DMS 273 treated with DMSO at 0.1 percent for 48 hours (cell line): Measurements from ENCODE around the gene POLRMT.
"Not testable (repeated sequence)": the region's sequence is repeated elsewhere in the genome, so short reads cannot be mapped to it uniquely, and the experiment has no call there.

ENCODE experiments used
- DNase-seq: peaks from one replicate; lab custom pipeline; 2025; lab: John Stamatoyannopoulos, UW

The POLRMT gene

DNA sequence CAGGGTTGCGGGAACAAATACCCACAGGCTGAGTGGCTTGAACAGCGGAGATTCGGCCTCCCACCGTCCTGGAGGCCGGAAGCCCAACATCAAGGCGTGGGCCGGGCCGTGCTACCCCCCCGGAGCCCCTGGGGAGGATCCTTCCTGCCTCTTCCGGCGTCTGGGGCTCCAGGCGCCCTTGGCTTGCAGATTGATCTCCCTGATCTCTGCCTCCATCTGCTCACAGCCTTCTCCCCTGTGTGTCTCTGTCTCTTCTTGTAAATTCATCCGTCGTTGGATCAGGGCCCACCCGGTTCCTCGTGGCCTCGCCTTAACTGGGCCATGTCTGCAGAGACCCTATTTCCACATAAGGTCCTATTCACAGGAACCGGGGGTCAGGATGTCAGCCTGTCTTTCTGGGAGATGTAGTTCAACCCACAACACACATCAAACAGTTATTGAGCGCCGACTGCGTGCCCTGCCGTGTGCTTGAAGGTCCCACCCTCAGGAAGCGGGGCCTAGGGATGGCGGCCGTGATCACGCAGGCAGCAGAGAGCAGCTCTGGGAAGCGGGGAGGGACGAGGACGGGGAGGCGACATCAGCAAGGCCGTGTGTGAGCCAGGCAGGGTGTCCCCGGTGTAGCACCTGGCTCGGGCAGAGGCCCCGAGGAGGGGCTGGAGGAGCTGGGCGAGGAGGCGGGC lies 22.4 kb downstream of the POLRMT start:
- peak; percentile 57 for DNase-seq

DNA sequence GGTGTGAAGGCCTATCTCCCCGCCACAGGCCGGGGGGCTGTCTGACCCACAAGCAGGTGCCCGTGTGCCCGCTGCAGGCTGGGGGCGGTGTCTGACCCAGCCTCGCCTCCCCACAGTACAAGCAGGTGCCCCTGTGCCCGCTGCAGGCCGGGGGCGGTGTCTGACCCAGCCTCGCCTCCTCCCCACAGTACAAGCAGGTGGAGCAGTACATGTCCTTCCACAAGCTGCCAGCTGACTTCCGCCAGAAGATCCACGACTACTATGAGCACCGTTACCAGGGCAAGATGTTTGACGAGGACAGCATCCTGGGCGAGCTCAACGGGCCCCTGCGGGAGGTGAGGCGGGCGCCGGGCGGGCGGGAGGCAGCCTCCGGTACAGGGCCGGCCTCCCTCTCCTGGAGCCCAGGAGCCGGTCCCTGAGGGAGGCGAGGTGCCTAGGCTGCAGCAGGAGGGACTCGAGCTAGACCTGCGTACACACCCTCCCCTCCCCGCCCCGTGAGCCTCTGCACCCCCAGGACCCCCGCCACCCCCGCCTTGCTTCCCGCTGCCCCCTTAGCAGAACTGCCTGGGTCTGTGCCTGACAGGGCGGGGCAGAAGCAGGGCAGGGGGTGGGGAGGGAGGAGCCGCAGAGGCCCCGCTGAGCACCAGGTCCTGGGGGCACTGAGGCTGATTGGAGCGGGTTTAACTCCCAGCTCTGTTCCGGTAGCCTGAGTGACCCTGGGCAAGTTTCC lies 23.1 kb downstream of the POLRMT start:
- no peak for DNase-seq

DNA sequence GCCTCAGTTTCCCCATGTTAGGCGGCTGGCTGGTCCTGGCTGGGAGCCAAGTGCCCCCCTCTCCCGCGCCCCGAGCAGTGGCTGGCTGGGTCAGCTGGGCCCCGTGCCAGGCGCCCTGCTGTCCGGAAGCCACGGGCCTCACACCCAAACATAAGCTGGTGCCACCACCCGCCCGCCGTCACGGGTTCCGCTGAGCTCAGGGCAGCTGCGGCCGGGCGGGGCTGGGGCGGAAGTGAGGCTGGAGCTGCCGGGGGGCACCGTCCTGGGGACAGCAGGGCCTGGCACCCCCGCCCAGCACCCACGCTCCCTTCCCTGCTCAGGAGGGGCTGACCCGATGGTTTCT lies 24.4 kb downstream of the POLRMT start:
- DNase-seq = no peak

DNA sequence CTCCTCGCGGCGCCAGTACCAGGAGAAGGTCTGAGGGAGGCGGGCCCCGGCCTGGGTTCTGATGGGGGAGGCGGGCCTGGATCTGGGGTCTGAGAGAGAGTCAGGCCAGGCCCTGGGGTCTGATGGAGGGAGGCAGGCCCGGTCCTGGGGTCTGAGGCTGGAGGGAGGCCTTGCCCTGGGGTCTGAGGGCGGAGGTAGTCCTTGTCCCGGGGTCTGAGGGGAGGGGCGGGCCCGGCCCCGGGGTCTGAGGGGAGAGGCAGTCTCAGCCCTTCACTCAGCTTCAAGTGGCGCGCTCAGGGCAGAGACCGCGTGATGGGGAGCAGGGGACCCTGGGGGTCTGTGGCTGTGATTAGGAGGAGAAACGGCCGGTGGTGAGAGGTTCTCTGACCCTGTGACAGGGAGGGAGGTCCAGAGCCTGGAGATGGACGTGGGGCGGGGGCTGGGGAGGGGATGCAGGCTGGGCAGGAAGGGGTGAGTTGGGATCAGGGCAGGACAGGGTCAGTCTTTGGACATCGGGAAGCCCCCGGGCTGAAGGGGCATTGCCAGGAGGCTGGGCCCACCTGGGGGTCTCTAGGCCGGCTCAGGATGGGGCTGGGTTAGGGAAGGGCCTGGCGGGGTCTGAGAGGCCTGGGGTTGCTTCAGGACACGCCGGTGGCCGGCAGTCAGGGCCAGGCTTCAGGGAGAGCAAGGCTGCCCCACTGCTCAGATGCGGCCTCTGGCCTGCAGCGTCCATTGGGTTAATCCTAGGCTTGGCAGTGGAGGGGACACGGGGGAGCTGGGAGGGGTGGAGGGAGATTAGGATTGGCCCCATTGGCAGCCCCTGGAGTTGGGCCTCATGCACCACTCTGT lies 25.0 kb downstream of the POLRMT start:
- DNase-seq = no peak

DNA sequence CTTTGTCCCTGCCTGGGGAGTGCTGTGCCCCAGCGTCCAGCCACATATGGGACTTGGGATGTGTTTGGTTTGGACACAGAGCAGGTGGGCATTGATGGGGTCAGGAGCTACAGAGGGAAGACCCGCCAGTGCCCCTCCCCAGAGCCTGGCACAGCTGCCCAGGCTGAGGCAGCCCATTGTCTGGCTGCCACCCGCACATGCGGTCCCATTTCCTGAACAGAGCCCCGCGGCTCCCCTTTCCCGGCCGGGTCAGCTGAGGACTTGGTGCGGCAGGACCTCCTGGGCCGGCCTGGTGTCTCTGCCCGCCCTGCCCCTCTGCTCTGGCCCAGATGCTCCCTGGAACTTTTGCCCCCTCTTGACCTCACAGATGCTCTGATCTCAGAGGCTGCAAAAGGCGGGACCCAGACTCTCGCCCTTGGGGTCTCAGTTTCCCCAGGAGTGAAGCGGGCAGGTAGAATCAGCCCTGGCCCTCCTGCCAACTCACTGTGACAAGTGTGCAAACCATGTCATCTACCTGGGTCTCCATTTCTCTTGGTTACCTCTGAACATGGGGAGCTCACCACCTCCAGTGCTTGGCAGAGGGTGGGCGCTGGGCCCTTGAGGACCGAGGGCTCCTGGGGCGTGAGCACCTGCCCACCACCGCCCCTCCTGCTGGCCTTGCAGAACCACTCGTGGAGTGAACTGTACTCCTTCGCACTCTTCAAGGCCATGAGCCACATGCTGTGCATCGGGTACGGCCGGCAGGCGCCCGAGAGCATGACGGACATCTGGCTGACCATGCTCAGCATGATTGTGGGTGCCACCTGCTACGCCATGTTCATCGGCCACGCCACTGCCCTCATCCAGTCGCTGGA lies 25.8 kb downstream of the POLRMT start:
- DNase-seq = no peak

DNA sequence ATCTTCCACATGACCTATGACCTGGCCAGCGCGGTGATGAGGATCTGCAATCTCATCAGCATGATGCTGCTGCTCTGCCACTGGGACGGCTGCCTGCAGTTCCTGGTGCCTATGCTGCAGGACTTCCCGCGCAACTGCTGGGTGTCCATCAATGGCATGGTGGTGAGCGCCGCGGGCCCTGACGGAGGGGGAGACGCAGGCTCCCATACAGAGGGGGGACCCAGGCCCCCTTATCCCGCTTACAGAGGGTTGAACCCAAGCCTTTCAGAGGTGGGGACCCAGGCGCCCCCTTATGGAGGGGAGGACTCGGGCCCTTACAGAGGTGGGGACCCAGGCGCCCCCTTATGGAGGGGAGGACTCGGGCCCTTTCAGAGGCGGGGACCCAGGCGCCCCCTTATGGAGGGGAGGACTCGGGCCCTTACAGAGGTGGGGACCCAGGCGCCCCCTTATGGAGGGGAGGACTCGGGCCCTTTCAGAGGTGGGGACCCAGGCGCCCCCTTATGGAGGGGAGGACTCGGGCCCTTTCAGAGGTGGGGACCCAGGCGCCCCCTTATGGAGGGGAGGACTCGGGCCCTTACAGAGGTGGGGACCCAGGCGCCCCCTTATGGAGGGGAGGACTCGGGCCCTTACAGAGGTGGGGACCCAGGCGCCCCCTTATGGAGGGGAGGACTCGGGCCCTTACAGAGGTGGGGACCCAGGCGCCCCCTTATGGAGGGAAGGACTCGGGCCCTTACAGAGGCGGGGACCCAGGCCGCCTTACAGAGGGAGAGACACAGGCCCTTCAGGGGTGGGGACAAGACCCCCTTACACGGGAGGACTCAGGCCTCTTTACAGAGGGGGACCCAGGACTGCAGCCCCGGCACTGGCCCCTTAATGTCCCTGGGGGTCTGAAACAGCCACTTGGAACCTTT lies 28.0 kb downstream of the POLRMT start:
- not testable (repeated sequence) for DNase-seq

DNA sequence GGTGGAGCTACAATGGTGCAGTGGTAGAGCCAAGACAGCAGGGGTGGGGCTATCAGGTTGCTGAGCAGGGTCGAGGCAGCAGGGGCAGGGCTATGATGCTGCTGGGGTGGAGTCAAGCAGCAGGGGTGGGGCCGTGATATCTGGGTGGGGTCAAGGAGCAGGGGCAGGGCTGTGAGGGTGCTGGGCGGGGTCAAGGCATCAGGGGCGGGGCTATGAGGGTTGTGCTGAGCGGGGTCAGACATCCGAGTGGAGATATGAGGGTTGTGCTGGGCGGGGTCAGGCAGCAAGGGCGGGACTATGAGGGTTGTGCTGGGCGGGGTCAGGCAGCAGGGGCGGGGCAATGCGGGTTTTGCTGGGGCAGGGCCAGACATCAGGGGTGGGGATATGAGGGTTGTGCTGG lies 29.0 kb downstream of the POLRMT start:
- no peak for DNase-seq

DNA sequence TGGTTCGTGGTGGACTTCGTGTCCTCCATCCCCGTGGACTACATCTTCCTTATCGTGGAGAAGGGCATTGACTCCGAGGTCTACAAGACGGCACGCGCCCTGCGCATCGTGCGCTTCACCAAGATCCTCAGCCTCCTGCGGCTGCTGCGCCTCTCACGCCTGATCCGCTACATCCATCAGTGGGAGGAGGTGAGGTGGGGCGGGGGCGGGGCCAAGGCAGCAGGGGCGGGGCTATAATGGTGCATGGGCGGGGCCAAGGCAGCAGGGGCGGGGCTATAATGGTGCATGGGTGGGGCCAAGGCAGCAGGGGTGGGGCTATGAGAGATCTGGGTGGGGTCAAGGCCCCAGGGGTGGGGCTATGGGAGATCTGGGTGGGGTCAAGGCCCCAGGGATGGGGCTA lies 29.6 kb downstream of the POLRMT start:
- DNase-seq = not testable (repeated sequence)

DNA sequence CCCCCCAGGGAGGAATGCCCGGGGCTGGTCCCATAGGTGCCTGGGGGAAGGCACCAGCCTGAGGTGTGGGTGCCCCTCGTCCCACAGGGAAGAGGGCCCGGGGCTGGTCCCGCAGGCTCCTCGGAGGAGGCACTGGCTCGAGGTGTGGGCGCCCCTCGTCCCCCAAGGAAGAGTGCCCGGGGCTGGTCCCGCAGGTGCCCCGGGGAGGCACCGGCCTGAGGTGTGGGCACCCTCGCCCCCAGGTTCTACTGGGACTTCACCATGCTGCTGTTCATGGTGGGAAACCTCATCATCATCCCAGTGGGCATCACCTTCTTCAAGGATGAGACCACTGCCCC lies 30.1 kb downstream of the POLRMT start:
- not testable (repeated sequence) for DNase-seq

DNA sequence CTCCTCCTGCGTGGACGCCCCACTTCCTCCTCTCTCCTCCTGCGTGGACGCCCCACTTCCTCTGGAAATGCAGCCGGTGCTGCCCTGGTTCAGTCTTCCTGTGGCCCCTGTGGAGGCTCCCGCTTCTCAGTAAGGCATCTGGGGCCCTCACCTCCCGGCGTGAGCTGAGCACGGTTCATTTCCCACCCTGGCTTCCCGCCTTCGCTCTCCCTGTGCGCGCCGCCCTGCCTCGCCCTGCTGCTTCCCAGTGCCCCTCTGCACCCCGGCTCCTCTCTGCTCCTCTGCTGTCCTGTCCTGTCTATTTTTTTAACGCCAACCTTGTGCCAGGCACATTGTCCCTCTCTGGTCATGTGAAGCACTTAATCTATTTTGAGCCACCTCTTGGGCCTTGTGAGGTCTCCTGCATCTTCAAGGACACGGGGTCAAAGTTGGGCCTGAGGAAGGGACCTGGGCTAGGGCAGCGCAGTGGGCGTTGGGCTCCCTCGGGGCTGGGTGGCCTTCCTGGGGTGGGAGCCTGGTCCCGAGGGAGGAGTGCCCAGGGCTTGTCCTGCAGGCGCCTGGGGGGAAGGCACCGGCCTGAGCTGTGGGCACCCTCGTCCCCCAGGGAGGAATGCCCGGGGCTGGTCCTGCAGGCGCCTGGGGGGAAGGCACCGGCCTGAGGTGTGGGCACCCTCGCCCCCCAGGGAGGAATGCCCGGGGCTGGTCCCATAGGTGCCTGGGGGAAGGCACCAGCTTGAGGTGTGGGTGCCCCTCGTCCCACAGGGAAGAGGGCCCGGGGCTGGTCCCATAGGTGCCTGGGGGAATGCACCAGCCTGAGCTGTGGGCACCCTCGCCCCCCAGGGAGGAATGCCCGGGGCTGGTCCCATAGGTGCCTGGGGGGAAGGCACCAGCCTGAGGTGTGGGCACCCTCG lies 30.7 kb downstream of the POLRMT start:
- no peak for DNase-seq

DNA sequence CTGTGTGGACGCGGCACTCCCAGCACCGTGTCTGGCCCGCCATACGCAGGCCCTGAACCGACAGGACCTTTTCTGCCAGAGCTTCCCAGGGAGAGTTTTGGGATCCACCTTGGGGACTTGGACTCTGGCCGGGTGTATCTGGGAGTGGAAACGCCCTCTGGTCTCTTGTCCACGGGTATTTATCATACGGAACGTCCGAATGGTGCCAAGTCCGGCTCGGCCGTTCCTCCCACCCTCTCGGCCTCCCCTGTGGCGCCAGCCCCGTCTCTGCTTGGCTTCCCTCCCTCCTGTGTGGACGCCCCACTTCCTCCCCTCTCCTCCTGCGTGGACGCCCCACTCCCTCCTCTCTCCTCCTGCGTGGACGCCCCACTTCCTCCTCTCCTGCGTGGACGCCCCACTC lies 31.5 kb downstream of the POLRMT start:
- DNase-seq = no peak

DNA sequence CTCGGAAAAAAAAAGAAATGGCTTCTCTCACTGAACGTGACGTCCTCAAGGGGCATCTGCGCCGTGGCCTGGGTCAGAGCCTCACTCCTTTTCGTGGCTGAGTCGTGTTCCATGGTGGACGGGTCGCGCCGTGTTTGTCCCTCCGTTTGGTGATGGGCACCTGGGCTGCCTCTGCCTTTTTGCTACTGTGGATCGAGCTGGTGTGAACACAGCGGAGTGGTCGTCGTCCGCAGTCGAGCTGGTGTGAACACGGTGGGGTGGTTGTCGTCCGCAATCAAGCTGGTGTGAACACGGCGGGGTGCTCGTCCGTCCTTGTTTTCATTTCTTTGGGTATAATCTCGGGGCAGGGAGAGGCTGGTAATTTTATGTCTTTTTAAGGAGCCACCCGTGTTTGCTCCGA lies 32.0 kb downstream of the POLRMT start:
- no peak for DNase-seq

DNA sequence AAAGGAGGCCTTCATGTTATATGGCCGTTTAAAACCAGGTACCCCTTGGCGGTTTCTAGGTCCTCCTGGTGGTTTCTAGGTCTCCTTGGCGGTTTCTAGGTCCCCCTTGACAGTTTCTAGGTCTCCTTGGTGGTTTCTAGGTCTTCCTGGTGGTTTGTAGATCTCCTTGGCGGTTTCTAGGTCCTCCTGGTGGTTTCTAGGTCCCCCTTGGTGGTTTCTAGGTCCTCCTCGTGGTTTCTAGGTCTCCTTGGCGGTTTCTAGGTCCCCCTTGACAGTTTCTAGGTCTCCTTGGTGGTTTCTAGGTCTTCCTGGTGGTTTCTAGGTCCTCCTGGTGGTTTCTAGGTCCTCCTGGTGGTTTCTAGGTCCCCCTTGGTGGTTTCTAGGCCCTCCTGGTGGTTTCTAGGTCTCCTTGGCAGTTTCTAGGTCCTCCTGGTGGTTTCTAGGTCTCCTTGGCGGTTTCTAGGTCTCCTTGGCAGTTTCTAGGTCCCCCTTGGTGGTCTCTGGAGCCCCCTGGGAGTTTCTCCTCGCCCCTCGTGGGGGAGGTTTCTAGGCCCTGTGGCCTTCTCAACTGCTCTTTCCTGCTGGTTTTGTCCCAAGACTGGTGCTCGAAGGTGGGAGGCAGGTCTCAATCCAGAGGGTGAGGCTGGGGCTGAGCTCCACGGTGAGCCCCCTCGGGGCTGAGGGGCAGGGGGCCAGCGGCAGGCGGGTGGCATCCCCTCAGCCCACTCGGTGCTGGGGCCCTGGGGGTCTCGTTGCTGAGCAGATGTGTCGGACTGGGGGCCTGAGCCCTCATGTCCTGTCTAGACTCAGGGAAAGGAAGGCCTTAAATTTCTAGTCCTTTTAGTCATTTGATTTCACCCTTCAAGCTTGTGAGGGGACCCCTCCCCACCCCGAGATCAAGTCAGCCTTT lies 35.7 kb downstream of the POLRMT start:
- no peak for DNase-seq

DNA sequence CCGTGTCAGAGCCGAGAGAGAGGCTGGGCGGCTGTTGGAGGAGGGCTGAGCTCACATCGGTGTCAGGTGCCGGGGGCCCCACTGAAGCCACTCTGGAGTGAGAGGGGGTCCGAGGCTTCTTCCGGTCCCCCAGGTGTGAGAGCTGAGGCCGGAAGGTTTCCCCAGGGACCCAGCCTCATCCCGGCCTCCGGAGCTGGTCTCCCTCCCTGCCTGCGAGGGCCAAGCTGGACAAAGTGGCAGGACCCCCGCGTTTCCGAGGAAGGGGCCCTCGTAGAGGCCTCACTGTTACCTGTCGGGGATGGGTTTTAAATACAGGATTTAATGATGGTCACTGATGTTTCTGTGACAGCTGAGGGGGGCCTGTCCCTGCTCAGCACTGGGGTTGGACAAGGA lies 37.1 kb downstream of the POLRMT start:
- no peak for DNase-seq

DNA sequence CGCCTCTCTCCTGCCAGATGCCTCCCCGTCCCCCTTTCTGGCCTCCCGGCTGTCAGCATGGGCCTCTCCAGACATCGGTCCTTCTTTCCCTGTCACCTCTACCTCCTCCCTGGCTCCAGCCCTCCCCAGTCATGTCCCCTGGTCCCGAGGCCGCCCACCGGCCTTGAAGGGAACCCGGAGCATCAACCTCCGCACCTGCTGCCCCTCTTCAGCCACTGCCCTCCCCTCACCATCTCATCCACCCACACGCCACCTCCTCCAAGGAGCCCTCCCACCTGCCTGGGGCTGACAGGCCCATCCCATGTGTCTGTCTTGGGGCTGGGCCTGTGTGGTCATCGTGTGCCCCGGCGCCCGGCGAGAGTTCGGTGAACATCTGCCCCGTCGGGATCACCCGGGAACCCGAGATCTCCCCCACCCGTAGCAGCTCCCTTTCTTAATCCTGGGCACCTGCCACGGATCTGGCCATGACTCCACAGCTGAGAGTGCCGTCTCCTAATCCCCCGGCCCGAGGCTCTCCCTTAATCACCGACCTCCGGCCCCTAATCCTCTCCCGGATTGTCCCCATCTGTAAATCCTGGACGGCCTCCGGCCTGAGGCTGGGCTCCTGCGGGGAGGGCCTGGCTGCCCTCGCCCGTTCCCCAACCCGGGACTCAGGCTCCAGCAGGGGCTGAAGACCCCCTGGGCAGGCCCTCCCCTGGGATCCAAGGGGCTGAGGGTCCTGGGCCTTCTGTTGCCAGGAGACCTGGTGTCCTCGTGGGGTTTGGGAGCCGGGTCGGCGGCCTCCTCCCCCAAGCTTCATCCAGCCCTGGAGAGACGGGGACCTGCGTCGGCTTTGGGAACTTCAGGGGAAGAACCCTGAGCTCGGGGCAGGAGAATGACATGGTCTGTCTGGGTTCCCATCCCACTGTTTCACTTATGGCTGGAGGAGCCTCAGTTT lies 37.7 kb downstream of the POLRMT start:
- no peak for DNase-seq

DNA sequence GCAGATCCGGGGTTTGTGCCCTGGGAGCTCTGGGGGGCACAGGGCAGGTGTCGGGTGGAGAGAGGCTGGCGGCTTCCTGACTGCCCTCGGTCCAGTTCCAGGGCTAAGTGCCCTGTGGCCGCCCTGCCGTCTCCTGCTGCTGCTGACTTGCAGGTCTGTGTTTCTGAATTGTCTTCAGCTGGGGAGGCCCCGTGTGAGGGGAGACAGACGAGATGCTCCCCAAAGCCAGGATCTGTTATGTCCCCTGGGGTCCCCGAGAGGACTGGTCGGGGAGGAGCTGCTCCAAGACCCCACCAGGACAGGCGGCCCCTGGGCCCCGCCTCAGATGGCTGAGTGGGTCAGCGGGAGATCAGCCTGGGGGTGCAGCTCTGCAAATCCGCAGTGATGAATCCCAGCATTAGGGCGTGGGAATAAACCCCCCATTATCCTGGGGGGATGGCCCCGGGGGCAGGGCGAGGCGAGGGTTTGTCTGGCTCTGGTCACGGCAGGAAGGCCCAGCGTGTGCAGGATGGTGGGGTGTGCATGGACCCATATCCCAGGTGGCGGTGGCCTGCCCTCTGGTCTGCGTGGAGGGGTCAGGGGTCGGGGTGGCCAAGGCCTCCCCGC lies 39.0 kb downstream of the POLRMT start:
- no peak for DNase-seq

DNA sequence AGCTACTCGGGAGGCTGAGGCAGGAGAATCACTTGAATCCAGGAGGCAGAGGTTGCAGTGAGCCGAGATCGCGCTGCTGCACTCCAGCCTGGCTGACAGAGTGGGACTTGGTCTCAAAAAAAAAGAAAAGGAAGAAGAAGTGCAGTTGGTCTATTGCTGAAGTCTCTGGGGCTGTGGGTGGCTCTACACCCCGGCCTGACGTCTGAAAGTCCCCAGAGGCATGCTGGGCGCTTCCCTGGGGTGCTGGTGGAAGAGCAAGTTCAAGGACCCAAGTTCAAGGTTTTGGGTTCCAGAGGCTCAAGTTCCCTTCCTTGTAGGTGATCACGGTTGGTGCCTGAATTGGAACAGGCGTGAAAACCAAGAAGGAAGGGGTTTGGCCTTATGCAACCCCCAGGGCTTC lies 39.8 kb downstream of the POLRMT start:
- no peak for DNase-seq
